PC-9 (cell line): ENCODE data around the gene SPPL2A. TPM values are rescaled to one million over a fixed set of nuclear protein-coding genes. Genes with fewer than 3 reads are reported as not detected.

Experiments
- BruUV-seq: library from RNA; stranded (reverse); fragments of 400-500 nt; replicated peaks from 2 replicates; lab custom pipeline; 2021; lab: Mats Ljungman, UMichigan
- CTCF ChIA-PET: fragments of 300-600 bp; sonication (Branson Sonifier 250); formaldehyde crosslinking; loops from one replicate; lab custom pipeline; 2022; ENCODE audit warnings: antibody characterized with exemption; lab: Charles Lee
- POLR2A ChIA-PET: fragments of 300-600 bp; sonication (Branson Sonifier 250); formaldehyde crosslinking; loops from one replicate; lab custom pipeline; 2022; ENCODE audit warnings: antibody characterized with exemption; ENCODE audit not compliant: unreplicated experiment; lab: Charles Lee
- DNase-seq, 2 experiments: peaks; one replicate each; pipeline versions ENCODE4 v3.0.0 to v3.0.0-alpha.2; 2015 to 2022; ENCODE audit warnings: mixed read lengths in 1 of 2
- H2AFZ ChIP-seq: fragments of 200-600 bp; sonication (generic); 2 replicates; pipeline ENCODE4 v1.8.1; 2017; ENCODE audit warnings: antibody characterized with exemption
- H3F3A ChIP-seq: fragments of 200-600 bp; sonication (generic); 2 replicates; pipeline ENCODE4 v1.8.1; 2017; ENCODE audit warnings: antibody characterized with exemption, mild to moderate bottlenecking, low read depth; ENCODE audit not compliant: insufficient read depth
- H3K27ac ChIP-seq: fragments of 200-600 bp; sonication (generic); 2 replicates; pipeline ENCODE4 v1.6.1; 2016; ENCODE audit warnings: mixed run types
- H3K27me3 ChIP-seq: fragments of 200-600 bp; sonication (generic); 2 replicates; pipeline ENCODE4 v1.6.1; 2016; ENCODE audit warnings: low read depth, mixed run types; ENCODE audit not compliant: insufficient read depth
- H3K36me3 ChIP-seq: fragments of 200-600 bp; sonication (generic); 2 replicates; pipeline ENCODE4 v1.6.1; 2016; ENCODE audit warnings: low read depth, mixed run types
- H3K4me1 ChIP-seq: fragments of 200-600 bp; sonication (generic); replicated peaks from 2 replicates; pipeline ENCODE4 v1.6.1; 2016; ENCODE audit warnings: mixed run types; ENCODE audit not compliant: insufficient read depth
- H3K4me2 ChIP-seq: fragments of 200-600 bp; sonication (generic); 2 replicates; pipeline ENCODE4 v1.6.1; 2017; ENCODE audit warnings: mixed run types
- H3K4me3 ChIP-seq: fragments of 200-600 bp; sonication (generic); 2 replicates; pipeline ENCODE4 v1.6.1; 2016; ENCODE audit warnings: mixed run types
- H3K79me2 ChIP-seq: fragments of 200-600 bp; sonication (generic); 2 replicates; pipeline ENCODE4 v1.6.1; 2017; ENCODE audit warnings: low read depth, mixed run types
- H3K9me2 ChIP-seq: fragments of 200-600 bp; sonication (generic); 2 replicates; pipeline ENCODE4 v1.8.1; 2017; ENCODE audit warnings: mild to moderate bottlenecking; ENCODE audit not compliant: insufficient read depth
- H3K9me3 ChIP-seq: fragments of 200-600 bp; sonication (generic); 2 replicates; pipeline ENCODE4 v1.8.1; 2016; ENCODE audit warnings: low read depth; ENCODE audit not compliant: insufficient read depth
- H4K20me1 ChIP-seq: fragments of 200-600 bp; sonication (generic); 2 replicates; pipeline ENCODE4 v1.8.1; 2017; ENCODE audit not compliant: insufficient read depth
- CTCF ChIP-seq: fragments of 200-600 bp; sonication (generic); conservative IDR thresholded peaks from 2 replicates; pipeline ENCODE4 v1.6.1; 2017; ENCODE audit warnings: mixed run types, antibody characterized with exemption, mild to moderate bottlenecking, moderate library complexity
- EZH2 ChIP-seq: fragments of 200-600 bp; sonication (generic); IDR thresholded peaks from 2 replicates; pipeline ENCODE4 v1.8.0; 2017; ENCODE audit warnings: antibody characterized with exemption, low read depth
- intact Hi-C: fragments of 100-400 bp; cut with micrococcal nuclease; formaldehyde crosslinking; loops from one replicate; pipeline ENCODE4 v1.10.0; 2022; ENCODE audit not compliant: unreplicated experiment
- total RNA-seq: library from RNA; stranded (reverse); gene quantifications from 2 replicates; pipeline ENCODE4 v1.2.3, GENCODE V29; 2021

Gene SPPL2A
- total RNA-seq, 1 experiment from 2014 or later, result 70.6 TPM

GRCh38 chr15:50655555-50655954 lies 110.0 kb downstream of the SPPL2A start:
- CTCF ChIA-PET, result interaction anchor here (0.7 kb wide), 1 partner anchor 20 kb away, joined by 4 read pairs; no protein-coding TSS in a partner anchor
- TF ChIP-seq EZH2 (no peak), CTCF (no peak)

GRCh38 chr15:50653156-50653743 lies 112.3 kb downstream of the SPPL2A start:
- Histone ChIP-seq H3K9me3 (no peaks in the 10 kb centered on the region), H3K36me3 (no peaks in the 10 kb centered on the region), H3K4me1 (no peaks in the 10 kb centered on the region), H3F3A (no peaks in the 10 kb centered on the region), H3K27me3 (no peaks in the 10 kb centered on the region), H3K4me3 (no peak overlapping the region), H3K79me2 (no peaks in the 10 kb centered on the region), H2AFZ (no peak overlapping the region), H3K9me2 (no peaks in the 10 kb centered on the region), H4K20me1 (no peaks in the 10 kb centered on the region), H3K27ac (no peak overlapping the region), H3K4me2 (no peak overlapping the region)
- no TSS peak for BruUV-seq
- DNase-seq, result no peak
- intact Hi-C loops, result no loop called here
- POLR2A ChIA-PET, result interaction anchor here (0.6 kb wide), 1 partner anchor 172 kb away, joined by 7 read pairs; no protein-coding TSS in a partner anchor
- TF ChIP-seq EZH2, result no peak
- no peak for TF ChIP-seq CTCF
- CTCF ChIA-PET, result no interaction called here

More at GRCh38 chr15:50655555-50655954, 110.0 kb downstream of the SPPL2A start:
- H2AFZ ChIP-seq, result no peak overlapping the region
- no TSS peak for BruUV-seq
- DNase-seq, result no peak
- POLR2A ChIA-PET, result no interaction called here
- no peaks in the 10 kb centered on the region for H3K27me3 ChIP-seq
- H3K9me3 ChIP-seq, result no peaks in the 10 kb centered on the region
- H3K36me3 ChIP-seq, result no peaks in the 10 kb centered on the region
- H3K9me2 ChIP-seq, result no peaks in the 10 kb centered on the region
- no peak overlapping the region for H3K4me3 ChIP-seq
- intact Hi-C loops, result no loop called here
- no peaks in the 10 kb centered on the region for H3K4me1 ChIP-seq
- H3K4me2 ChIP-seq, result no peak overlapping the region
- H3K79me2 ChIP-seq, result no peaks in the 10 kb centered on the region
- no peaks in the 10 kb centered on the region for H4K20me1 ChIP-seq
- no peak overlapping the region for H3K27ac ChIP-seq
- H3F3A ChIP-seq, result no peaks in the 10 kb centered on the region

GRCh38 chr15:50652671-50653070 lies 112.8 kb downstream of the SPPL2A start:
- H2AFZ ChIP-seq, result no peak overlapping the region
- intact Hi-C loops, result no loop called here
- H3K9me3 ChIP-seq, result no peaks in the 10 kb centered on the region
- no peaks in the 10 kb centered on the region for H3K9me2 ChIP-seq
- no peaks in the 10 kb centered on the region for H4K20me1 ChIP-seq
- no peaks in the 10 kb centered on the region for H3K36me3 ChIP-seq
- H3K4me1 ChIP-seq, result no peaks in the 10 kb centered on the region
- ChIA-PET CTCF (interaction anchor here (0.6 kb wide), 1 partner anchor 100 kb away, joined by 3 read pairs; no protein-coding TSS in a partner anchor), POLR2A (no interaction called here)
- TF ChIP-seq CTCF, result no peak
- TF ChIP-seq EZH2, result no peak
- H3K79me2 ChIP-seq, result no peaks in the 10 kb centered on the region
- no TSS peak for BruUV-seq
- H3K27ac ChIP-seq, result no peak overlapping the region
- H3F3A ChIP-seq, result no peaks in the 10 kb centered on the region
- no peaks in the 10 kb centered on the region for H3K27me3 ChIP-seq
- H3K4me3 ChIP-seq, result no peak overlapping the region
- H3K4me2 ChIP-seq, result no peak overlapping the region
- DNase-seq, result no peak

Other genes starting within 250 kb of the SPPL2A start
- gene USP50, start 219.0 kb downstream of the SPPL2A start, total RNA-seq, result not detected in 2 replicates
- 33.6 and 40.3 TPM in 2 replicates for gene TRPM7, start 78.9 kb downstream of the SPPL2A start, total RNA-seq
- 5.7 and 10.0 TPM in 2 replicates for gene AP4E1, start 143.0 kb upstream of the SPPL2A start, total RNA-seq